SU-DHL-6 (cell line): ENCODE results near the gene TSPAN33.

Experiments
- EZH2phosphoT487 ChIP-seq: fragments of 200-600 bp; sonication (generic), shearing (Covaris generic); conservative IDR thresholded peaks from 2 replicates; pipeline ENCODE4 v1.6.1; 2018; ENCODE audit warnings: mild to moderate bottlenecking, antibody characterized with exemption, low read length, moderate library complexity, mixed read lengths
- TF ChIP-seq, protein P1 (sequence below): fragments of 200-600 bp; sonication (generic); IDR thresholded peaks from one replicate; pipeline ENCODE4 v1.5.1; 2017; ENCODE audit warnings: antibody characterized with exemption, mild to moderate bottlenecking, low read length, moderate library complexity; ENCODE audit not compliant: insufficient read depth, poor library complexity, severe bottlenecking

DNA sequence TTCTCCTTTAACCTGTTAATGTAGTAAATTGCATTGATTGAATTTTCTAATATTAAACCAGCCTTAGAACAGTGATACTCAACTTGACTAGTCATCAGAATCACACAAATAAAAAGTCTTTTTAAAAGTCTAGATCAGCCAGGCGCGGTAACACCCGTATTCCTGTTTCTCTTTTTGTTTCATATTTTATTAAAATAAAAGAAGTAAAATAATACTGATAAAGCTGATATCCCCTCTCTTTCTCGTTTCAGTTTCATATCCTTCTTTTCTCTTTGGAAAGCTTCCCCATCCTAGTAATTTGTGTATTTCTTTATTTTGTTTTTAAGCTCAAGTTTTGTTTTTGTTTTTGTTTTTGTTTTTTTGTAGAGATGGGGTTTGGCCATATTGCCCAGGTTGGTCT, 53.3 kb downstream of the TSPAN33 start:
- TF ChIP-seq, protein P1, sequence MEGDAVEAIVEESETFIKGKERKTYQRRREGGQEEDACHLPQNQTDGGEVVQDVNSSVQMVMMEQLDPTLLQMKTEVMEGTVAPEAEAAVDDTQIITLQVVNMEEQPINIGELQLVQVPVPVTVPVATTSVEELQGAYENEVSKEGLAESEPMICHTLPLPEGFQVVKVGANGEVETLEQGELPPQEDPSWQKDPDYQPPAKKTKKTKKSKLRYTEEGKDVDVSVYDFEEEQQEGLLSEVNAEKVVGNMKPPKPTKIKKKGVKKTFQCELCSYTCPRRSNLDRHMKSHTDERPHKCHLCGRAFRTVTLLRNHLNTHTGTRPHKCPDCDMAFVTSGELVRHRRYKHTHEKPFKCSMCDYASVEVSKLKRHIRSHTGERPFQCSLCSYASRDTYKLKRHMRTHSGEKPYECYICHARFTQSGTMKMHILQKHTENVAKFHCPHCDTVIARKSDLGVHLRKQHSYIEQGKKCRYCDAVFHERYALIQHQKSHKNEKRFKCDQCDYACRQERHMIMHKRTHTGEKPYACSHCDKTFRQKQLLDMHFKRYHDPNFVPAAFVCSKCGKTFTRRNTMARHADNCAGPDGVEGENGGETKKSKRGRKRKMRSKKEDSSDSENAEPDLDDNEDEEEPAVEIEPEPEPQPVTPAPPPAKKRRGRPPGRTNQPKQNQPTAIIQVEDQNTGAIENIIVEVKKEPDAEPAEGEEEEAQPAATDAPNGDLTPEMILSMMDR = no peak
- TF ChIP-seq EZH2phosphoT487 = no peak
